H1 (cell line): ENCODE data around the gene GRID1.

ENCODE experiments used
- POLR2A ChIP-seq, 2 experiments: IDR thresholded peaks; 1 replicate in 1 of 2; 2 replicates in 1 of 2; pipeline ENCODE4 v1.6.1; 2011; ENCODE audit warnings: low read depth in 2 of 2, low read length in 2 of 2, mild to moderate bottlenecking in 2 of 2; ENCODE audit errors: control extremely low read depth in 1 of 2
- POLR2AphosphoS5 ChIP-seq: IDR thresholded peaks from 2 replicates; pipeline ENCODE4 v1.6.1; 2011; ENCODE audit warnings: low read depth, low read length
- TAF1 ChIP-seq: IDR thresholded peaks from 2 replicates; pipeline ENCODE4 v1.6.1; 2011; ENCODE audit warnings: mild to moderate bottlenecking, low read depth, low read length

DNA sequence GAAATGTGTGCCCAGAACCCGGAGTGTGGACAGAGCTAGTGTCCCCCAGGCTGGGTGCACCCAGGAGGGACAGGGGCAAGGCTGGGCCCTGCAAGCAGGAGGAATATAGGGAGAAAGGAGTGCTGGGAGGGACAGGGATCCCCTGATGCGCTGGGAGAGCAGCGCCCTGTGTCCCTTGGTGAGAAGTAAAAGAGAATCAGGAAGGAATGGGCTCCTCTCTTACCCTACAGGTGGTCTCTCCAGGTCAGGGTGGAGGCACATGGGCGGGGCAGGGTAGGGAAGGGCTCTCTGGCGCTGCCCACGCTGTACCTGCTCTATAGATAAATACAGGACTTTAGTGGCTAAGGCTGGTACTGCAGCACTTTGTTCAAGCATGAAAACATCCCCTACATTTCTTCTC, 753.8 kb downstream of the GRID1 start:
- TF ChIP-seq POLR2AphosphoS5 = no peak
- TF ChIP-seq POLR2A (IDR thresholded peaks at IDR 0.05; ENCODE audit: control extremely low read depth in 1 of 2, low read depth in 2 of 2, low read length in 2 of 2) = no peak
- TF ChIP-seq TAF1 = no peak
